Retinal pigment epithelial cell (primary cell): ENCODE data around the gene EBPL.

Experiments
- DNase-seq: peaks from one replicate; pipeline ENCODE4 v3.0.0-alpha.2; 2010; ENCODE audit warnings: low read depth
- H3K4me3 ChIP-seq: 2 replicates; pipeline ENCODE4 v1.5.1; 2011; ENCODE audit warnings: mild to moderate bottlenecking, low read length, control low read depth, moderate library complexity
- TF ChIP-seq, protein P1 (sequence below): conservative IDR thresholded peaks from 2 replicates; pipeline ENCODE4 v1.5.1; 2011; ENCODE audit warnings: low read depth, low read length, control low read depth, inconsistent platforms

EBPL gene

GRCh38 chr13:49693191-49693733 is 2.0 kb upstream of the EBPL start:
- TF ChIP-seq, protein P1, sequence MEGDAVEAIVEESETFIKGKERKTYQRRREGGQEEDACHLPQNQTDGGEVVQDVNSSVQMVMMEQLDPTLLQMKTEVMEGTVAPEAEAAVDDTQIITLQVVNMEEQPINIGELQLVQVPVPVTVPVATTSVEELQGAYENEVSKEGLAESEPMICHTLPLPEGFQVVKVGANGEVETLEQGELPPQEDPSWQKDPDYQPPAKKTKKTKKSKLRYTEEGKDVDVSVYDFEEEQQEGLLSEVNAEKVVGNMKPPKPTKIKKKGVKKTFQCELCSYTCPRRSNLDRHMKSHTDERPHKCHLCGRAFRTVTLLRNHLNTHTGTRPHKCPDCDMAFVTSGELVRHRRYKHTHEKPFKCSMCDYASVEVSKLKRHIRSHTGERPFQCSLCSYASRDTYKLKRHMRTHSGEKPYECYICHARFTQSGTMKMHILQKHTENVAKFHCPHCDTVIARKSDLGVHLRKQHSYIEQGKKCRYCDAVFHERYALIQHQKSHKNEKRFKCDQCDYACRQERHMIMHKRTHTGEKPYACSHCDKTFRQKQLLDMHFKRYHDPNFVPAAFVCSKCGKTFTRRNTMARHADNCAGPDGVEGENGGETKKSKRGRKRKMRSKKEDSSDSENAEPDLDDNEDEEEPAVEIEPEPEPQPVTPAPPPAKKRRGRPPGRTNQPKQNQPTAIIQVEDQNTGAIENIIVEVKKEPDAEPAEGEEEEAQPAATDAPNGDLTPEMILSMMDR = no peak
- H3K4me3 ChIP-seq = no peak overlapping the region
- no peak for DNase-seq

- peak overlapping the region; percentile 78 for H3K4me3 ChIP-seq
- DNase-seq = no peak
- TF ChIP-seq, protein P1 = no peak
Observed at GRCh38 chr13:49690133-49690994, 922 bp downstream of the EBPL start.

GRCh38 chr13:49683489-49683888 is 7.8 kb downstream of the EBPL start:
- no peak overlapping the region for H3K4me3 ChIP-seq
- TF ChIP-seq, protein P1 = no peak
- DNase-seq = no peak

DNA sequence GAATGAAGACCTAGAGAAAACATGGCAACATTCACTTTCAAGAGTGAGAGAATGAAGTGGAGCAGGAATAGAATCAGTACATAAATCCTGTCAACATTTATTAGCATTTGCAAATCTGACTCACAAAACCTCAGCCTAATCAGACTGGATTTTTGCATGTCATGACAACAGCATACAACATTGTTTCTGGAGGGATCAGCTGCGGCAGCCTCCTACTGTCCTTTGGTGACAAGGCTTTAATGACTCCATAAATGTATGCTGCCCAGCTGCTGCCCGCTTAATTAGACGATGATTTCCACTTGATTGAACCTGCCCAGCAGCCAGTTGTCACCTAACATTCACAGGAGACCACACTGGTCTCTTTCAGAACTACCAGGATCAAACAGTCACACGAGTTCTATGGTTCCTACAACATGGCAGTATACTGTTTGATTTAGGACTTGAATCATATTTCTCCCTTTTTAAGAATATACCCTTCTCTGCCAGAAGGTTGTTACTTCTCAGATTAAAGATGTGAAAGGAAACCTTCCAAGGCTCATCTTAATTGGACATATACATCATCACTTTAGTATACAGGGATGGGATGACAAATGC is 9.3 kb downstream of the EBPL start:
- DNase-seq = no peak
- no peak overlapping the region for H3K4me3 ChIP-seq
- TF ChIP-seq, protein P1 = no peak

GRCh38 chr13:49679246-49679645 is 12.0 kb downstream of the EBPL start:
- no peak overlapping the region for H3K4me3 ChIP-seq
- DNase-seq = no peak
- TF ChIP-seq, protein P1 = peak; percentile 43

DNA sequence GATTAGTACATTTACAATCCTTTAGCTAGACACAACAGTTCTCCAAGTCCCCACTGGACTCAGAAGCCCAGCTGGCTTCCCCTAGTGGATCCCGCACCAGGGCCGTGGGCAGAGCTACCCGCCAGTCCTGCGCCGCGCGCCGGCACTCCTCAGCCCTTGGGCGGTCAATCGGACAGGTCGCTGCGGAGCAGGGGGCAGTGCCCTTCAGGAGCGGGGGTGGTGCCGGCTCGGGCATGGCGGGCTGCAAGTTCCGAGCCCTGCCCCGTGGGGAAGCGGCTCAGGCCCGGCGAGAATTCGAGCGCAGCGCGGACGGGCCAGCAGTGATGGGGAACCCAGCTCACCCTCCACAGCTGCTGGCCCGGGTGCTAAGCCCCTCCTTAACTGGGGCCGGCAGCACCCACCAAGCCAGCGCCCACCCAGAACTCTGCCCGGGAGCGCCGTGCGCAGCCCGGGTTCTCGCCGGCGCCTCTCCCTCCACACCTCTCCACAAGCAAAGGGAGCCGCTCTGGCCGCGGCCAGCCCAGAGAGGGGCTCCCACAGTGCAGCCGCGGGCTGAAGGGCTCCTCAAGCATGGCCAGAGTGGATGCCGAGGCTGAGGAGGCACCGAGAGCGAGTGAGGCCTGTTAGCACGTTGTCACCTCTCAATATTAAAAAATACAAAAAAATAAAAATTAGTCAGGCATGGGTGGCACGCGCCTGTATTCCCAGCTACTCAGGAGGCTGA is 12.9 kb downstream of the EBPL start:
- TF ChIP-seq, protein P1 = no peak
- H3K4me3 ChIP-seq = no peak overlapping the region
- no peak for DNase-seq
